Esophagus mucosa (tissue), 1 donor: ENCODE measurements around the gene CRACDL. TPM values are rescaled to one million over a fixed set of nuclear protein-coding genes. Genes with fewer than 3 reads are reported as not detected.
A peak's percentile ranks its signal among the peaks of the same experiment; 100 is the strongest.

Source experiments
- ATAC-seq: fragments of 200-7000 bp; cut with Tn5 transposase; one replicate; pipeline ENCODE4 v1.9.1; 2020
- total RNA-seq: library from RNA; stranded (reverse); gene quantifications from one replicate; pipeline ENCODE4 v1.2.4, GENCODE V29; 2023
- donor health status: DM: yes; HTN: yes; CAD: no.

Gene CRACDL
- total RNA-seq, 1 donor from 2014 or later: 6.6 TPM

GRCh38 chr2:98801286-98801685 lies 134.7 kb downstream of the CRACDL start:
- ATAC-seq: no peak

GRCh38 chr2:98800330-98801064 lies 135.5 kb downstream of the CRACDL start:
- ATAC-seq: no peak

GRCh38 chr2:98799375-98800329 lies 136.4 kb downstream of the CRACDL start:
- ATAC-seq: no peak

- no peak for ATAC-seq
Observed at GRCh38 chr2:98796775-98797544, 139.1 kb downstream of the CRACDL start.

- ATAC-seq: no peak
Observed at GRCh38 chr2:98795891-98796676, 139.9 kb downstream of the CRACDL start.

- ATAC-seq: no peak
Observed at GRCh38 chr2:98793897-98794830, 141.9 kb downstream of the CRACDL start.

GRCh38 chr2:98793275-98793674 lies 142.8 kb downstream of the CRACDL start:
- no peak for ATAC-seq

GRCh38 chr2:98790221-98790620 lies 145.8 kb downstream of the CRACDL start:
- ATAC-seq: no peak

GRCh38 chr2:98787700-98788099 lies 148.3 kb downstream of the CRACDL start:
- ATAC-seq: no peak

GRCh38 chr2:98786179-98786578 lies 149.8 kb downstream of the CRACDL start:
- no peak for ATAC-seq

- ATAC-seq: no peak
Observed at GRCh38 chr2:98782570-98782969, 153.5 kb downstream of the CRACDL start.

- ATAC-seq: no peak
Observed at GRCh38 chr2:98781822-98782221, 154.2 kb downstream of the CRACDL start.

- no peak for ATAC-seq
Observed at GRCh38 chr2:98778741-98779483, 157.1 kb downstream of the CRACDL start.

- no peak for ATAC-seq
Observed at GRCh38 chr2:98778151-98778550, 157.9 kb downstream of the CRACDL start.

- no peak for ATAC-seq
Observed at GRCh38 chr2:98777710-98778109, 158.3 kb downstream of the CRACDL start.

- peak; percentile 42 for ATAC-seq
Observed at GRCh38 chr2:98777076-98777475, 158.9 kb downstream of the CRACDL start.

- ATAC-seq: no peak
Observed at GRCh38 chr2:98776136-98776535, 159.9 kb downstream of the CRACDL start.

GRCh38 chr2:98775146-98775986 lies 160.7 kb downstream of the CRACDL start:
- ATAC-seq: peak; percentile 47

GRCh38 chr2:98773907-98774306 lies 162.1 kb downstream of the CRACDL start:
- no peak for ATAC-seq
